ENCODE data around the gene MIS18BP1.

The MIS18BP1 gene

GRCh38 chr14:45261209-45261608, 8.2 kb upstream of the MIS18BP1 start:
- Histone ChIP-seq H4K5ac (ENCODE audit: low read length) (no peak overlapping the region), H2BK120ac (ENCODE audit: low read depth, low read length) (no peak overlapping the region), H2AK5ac (ENCODE audit: low read length) (no peak overlapping the region), H3K4me3 (ENCODE audit: low read length) (no peak overlapping the region), H3K56ac (ENCODE audit: low read length) (no peak overlapping the region), H3K9ac (ENCODE audit: low read length) (no peak overlapping the region), H3K4me2 (ENCODE audit: low read length) (no peak overlapping the region), H3K36me3 (ENCODE audit: control insufficient read depth, insufficient read depth, low read length) (no peaks in the 10 kb centered on the region), H3K79me2 (ENCODE audit: control insufficient read depth, insufficient read depth, low read length) (no peaks in the 10 kb centered on the region), H3K18ac (ENCODE audit: low read length) (no peak overlapping the region), H3K4me1 (ENCODE audit: control insufficient read depth, low read depth, low read length) (no peaks in the 10 kb centered on the region), H3K4ac (ENCODE audit: low read depth, low read length) (no peak overlapping the region), H2BK5ac (ENCODE audit: low read length) (no peak overlapping the region), H3K23ac (ENCODE audit: low read length) (no peak overlapping the region), H2BK15ac (replicated peaks; ENCODE audit: low read depth) (no peak overlapping the region), H3K27me3 (ENCODE audit: insufficient read depth, low read length, poor library complexity) (no peaks in the 10 kb centered on the region), H3K27ac (ENCODE audit: low read depth, low read length) (no peak overlapping the region), H4K8ac (ENCODE audit: low read depth, low read length) (no peak overlapping the region), H3K79me1 (ENCODE audit: low read length) (no peaks in the 10 kb centered on the region)
- WGBS (ENCODE audit: extremely low coverage, insufficient coverage, low lambda C conversion rate) = no CpG with 5 or more reads among the region's 2 CpGs
- DNase-seq = no peak

GRCh38 chr14:45258805-45259204, 5.8 kb upstream of the MIS18BP1 start:
- no peaks in the 10 kb centered on the region for H3K79me2 ChIP-seq (ENCODE audit: control insufficient read depth, insufficient read depth, low read length)
- no peak overlapping the region for H3K27ac ChIP-seq (ENCODE audit: low read depth, low read length)
- no peaks in the 10 kb centered on the region for H3K4me1 ChIP-seq (ENCODE audit: control insufficient read depth, low read depth, low read length)
- H3K23ac ChIP-seq (ENCODE audit: low read length) = no peak overlapping the region
- H2BK120ac ChIP-seq (ENCODE audit: low read depth, low read length) = no peak overlapping the region
- H2AK5ac ChIP-seq (ENCODE audit: low read length) = no peak overlapping the region
- no peaks in the 10 kb centered on the region for H3K36me3 ChIP-seq (ENCODE audit: control insufficient read depth, insufficient read depth, low read length)
- no peak overlapping the region for H3K4me2 ChIP-seq (ENCODE audit: low read length)
- no peak overlapping the region for H2BK15ac ChIP-seq (replicated peaks; ENCODE audit: low read depth)
- H3K27me3 ChIP-seq (ENCODE audit: insufficient read depth, low read length, poor library complexity) = no peaks in the 10 kb centered on the region
- no CpG with 5 or more reads among the region's 3 CpGs for WGBS (ENCODE audit: extremely low coverage, insufficient coverage, low lambda C conversion rate)
- H3K18ac ChIP-seq (ENCODE audit: low read length) = no peak overlapping the region
- no peak overlapping the region for H3K56ac ChIP-seq (ENCODE audit: low read length)
- no peak overlapping the region for H3K9ac ChIP-seq (ENCODE audit: low read length)
- no peak overlapping the region for H3K4ac ChIP-seq (ENCODE audit: low read depth, low read length)
- no peak for DNase-seq
- no peak overlapping the region for H4K8ac ChIP-seq (ENCODE audit: low read depth, low read length)
- H3K4me3 ChIP-seq (ENCODE audit: low read length) = no peak overlapping the region
- H2BK5ac ChIP-seq (ENCODE audit: low read length) = no peak overlapping the region
- no peak overlapping the region for H4K5ac ChIP-seq (ENCODE audit: low read length)
- H3K79me1 ChIP-seq (ENCODE audit: low read length) = no peaks in the 10 kb centered on the region

- no peak overlapping the region for H4K8ac ChIP-seq (ENCODE audit: low read depth, low read length)
- H3K4ac ChIP-seq (ENCODE audit: low read depth, low read length) = no peak overlapping the region
- no peaks in the 10 kb centered on the region for H3K27me3 ChIP-seq (ENCODE audit: insufficient read depth, low read length, poor library complexity)
- no peak overlapping the region for H3K27ac ChIP-seq (ENCODE audit: low read depth, low read length)
- H3K4me2 ChIP-seq (ENCODE audit: low read length) = no peak overlapping the region
- H3K36me3 ChIP-seq (ENCODE audit: control insufficient read depth, insufficient read depth, low read length) = no peaks in the 10 kb centered on the region
- H3K79me2 ChIP-seq (ENCODE audit: control insufficient read depth, insufficient read depth, low read length) = no peaks in the 10 kb centered on the region
- no peak overlapping the region for H2BK120ac ChIP-seq (ENCODE audit: low read depth, low read length)
- H3K9ac ChIP-seq (ENCODE audit: low read length) = no peak overlapping the region
- H3K4me3 ChIP-seq (ENCODE audit: low read length) = no peak overlapping the region
- H4K5ac ChIP-seq (ENCODE audit: low read length) = no peak overlapping the region
- no peak overlapping the region for H3K23ac ChIP-seq (ENCODE audit: low read length)
- H2AK5ac ChIP-seq (ENCODE audit: low read length) = no peak overlapping the region
- no peaks in the 10 kb centered on the region for H3K79me1 ChIP-seq (ENCODE audit: low read length)
- no peak overlapping the region for H3K18ac ChIP-seq (ENCODE audit: low read length)
- WGBS (ENCODE audit: extremely low coverage, insufficient coverage, low lambda C conversion rate) = no CpG with 5 or more reads among the region's 1 CpG
- no peak for DNase-seq
- no peak overlapping the region for H3K56ac ChIP-seq (ENCODE audit: low read length)
- H2BK15ac ChIP-seq (replicated peaks; ENCODE audit: low read depth) = no peak overlapping the region
- no peaks in the 10 kb centered on the region for H3K4me1 ChIP-seq (ENCODE audit: control insufficient read depth, low read depth, low read length)
- no peak overlapping the region for H2BK5ac ChIP-seq (ENCODE audit: low read length)
These were observed 5.1 kb upstream of the MIS18BP1 start for GRCh38 chr14:45258073-45258472.

GRCh38 chr14:45254771-45255170, 1.8 kb upstream of the MIS18BP1 start:
- H2BK120ac ChIP-seq (ENCODE audit: low read depth, low read length) = no peak overlapping the region
- H3K4me1 ChIP-seq (ENCODE audit: control insufficient read depth, low read depth, low read length) = no peaks in the 10 kb centered on the region
- no peaks in the 10 kb centered on the region for H3K36me3 ChIP-seq (ENCODE audit: control insufficient read depth, insufficient read depth, low read length)
- H4K5ac ChIP-seq (ENCODE audit: low read length) = no peak overlapping the region
- peaks cover 26% of the 10 kb centered on the region for H3K79me2 ChIP-seq (ENCODE audit: control insufficient read depth, insufficient read depth, low read length)
- H4K8ac ChIP-seq (ENCODE audit: low read depth, low read length) = no peak overlapping the region
- no peak overlapping the region for H2BK15ac ChIP-seq (replicated peaks; ENCODE audit: low read depth)
- no peak overlapping the region for H3K4me2 ChIP-seq (ENCODE audit: low read length)
- no peak overlapping the region for H3K4me3 ChIP-seq (ENCODE audit: low read length)
- H3K79me1 ChIP-seq (ENCODE audit: low read length) = no peaks in the 10 kb centered on the region
- H2BK5ac ChIP-seq (ENCODE audit: low read length) = no peak overlapping the region
- DNase-seq = no peak
- no peak overlapping the region for H3K9ac ChIP-seq (ENCODE audit: low read length)
- no peak overlapping the region for H3K56ac ChIP-seq (ENCODE audit: low read length)
- no CpG with 5 or more reads among the region's 4 CpGs for WGBS (ENCODE audit: extremely low coverage, insufficient coverage, low lambda C conversion rate)
- no peak overlapping the region for H3K27ac ChIP-seq (ENCODE audit: low read depth, low read length)
- no peak overlapping the region for H3K23ac ChIP-seq (ENCODE audit: low read length)
- H3K18ac ChIP-seq (ENCODE audit: low read length) = no peak overlapping the region
- no peak overlapping the region for H3K4ac ChIP-seq (ENCODE audit: low read depth, low read length)
- H2AK5ac ChIP-seq (ENCODE audit: low read length) = no peak overlapping the region
- no peaks in the 10 kb centered on the region for H3K27me3 ChIP-seq (ENCODE audit: insufficient read depth, low read length, poor library complexity)

GRCh38 chr14:45253754-45254310, 830 bp upstream of the MIS18BP1 start:
- Histone ChIP-seq H2BK5ac (ENCODE audit: low read length) (no peak overlapping the region), H4K5ac (ENCODE audit: low read length) (no peak overlapping the region), H3K4ac (ENCODE audit: low read depth, low read length) (peak overlapping the region; percentile 84), H3K4me3 (ENCODE audit: low read length) (no peak overlapping the region), H3K36me3 (ENCODE audit: control insufficient read depth, insufficient read depth, low read length) (no peaks in the 10 kb centered on the region), H3K4me2 (ENCODE audit: low read length) (peak overlapping the region; percentile 0), H3K18ac (ENCODE audit: low read length) (no peak overlapping the region), H3K9ac (ENCODE audit: low read length) (peak overlapping the region; percentile 77), H3K23ac (ENCODE audit: low read length) (no peak overlapping the region), H3K27me3 (ENCODE audit: insufficient read depth, low read length, poor library complexity) (no peaks in the 10 kb centered on the region), H4K8ac (ENCODE audit: low read depth, low read length) (no peak overlapping the region), H3K79me1 (ENCODE audit: low read length) (no peaks in the 10 kb centered on the region), H2AK5ac (ENCODE audit: low read length) (no peak overlapping the region), H2BK120ac (ENCODE audit: low read depth, low read length) (no peak overlapping the region), H3K27ac (ENCODE audit: low read depth, low read length) (no peak overlapping the region), H2BK15ac (replicated peaks; ENCODE audit: low read depth) (no peak overlapping the region), H3K4me1 (ENCODE audit: control insufficient read depth, low read depth, low read length) (no peaks in the 10 kb centered on the region), H3K56ac (ENCODE audit: low read length) (peak overlapping the region; percentile 96), H3K79me2 (ENCODE audit: control insufficient read depth, insufficient read depth, low read length) (peaks cover 36% of the 10 kb centered on the region)
- DNase-seq = no peak
- WGBS (ENCODE audit: extremely low coverage, insufficient coverage, low lambda C conversion rate) = no CpG with 5 or more reads among the region's 23 CpGs

Data from mesendoderm (in vitro differentiated cells).